Mesendoderm (in vitro differentiated cells): Measurements from ENCODE around the gene SEC14L2.

ENCODE experiments used
- DNase-seq: peaks from one replicate; pipeline ENCODE4 v3.0.0; 2013
- H2AK5ac ChIP-seq: 2 replicates; pipeline ENCODE4 v1.6.1; 2013; ENCODE audit warnings: low read length, inconsistent platforms
- H2BK120ac ChIP-seq: 2 replicates; pipeline ENCODE4 v1.6.1; 2013; ENCODE audit warnings: low read depth, mild to moderate bottlenecking, low read length, moderate library complexity, mixed read lengths
- H2BK15ac ChIP-seq: replicated peaks from 2 replicates; pipeline ENCODE4 v1.6.1; 2013; ENCODE audit warnings: low read depth, mild to moderate bottlenecking, moderate library complexity
- H2BK5ac ChIP-seq: 2 replicates; pipeline ENCODE4 v1.6.1; 2013; ENCODE audit warnings: low read length, inconsistent platforms
- H3K18ac ChIP-seq: 2 replicates; pipeline ENCODE4 v1.6.1; 2013; ENCODE audit warnings: mild to moderate bottlenecking, low read length, mixed read lengths
- H3K23ac ChIP-seq: one replicate; pipeline ENCODE4 v1.6.1; 2013; ENCODE audit warnings: low read length
- H3K27ac ChIP-seq: 2 replicates; pipeline ENCODE4 v1.5.1; 2013; ENCODE audit warnings: low read depth, mild to moderate bottlenecking, inconsistent platforms, low read length, moderate library complexity
- H3K27me3 ChIP-seq: 2 replicates; pipeline ENCODE4 v1.6.1; 2013; ENCODE audit warnings: low read length, control low read depth, mild to moderate bottlenecking, inconsistent platforms; ENCODE audit not compliant: insufficient read depth, poor library complexity
- H3K36me3 ChIP-seq: 2 replicates; pipeline ENCODE4 v1.6.1; 2013; ENCODE audit warnings: low read length, inconsistent platforms; ENCODE audit not compliant: control insufficient read depth, insufficient read depth
- H3K4ac ChIP-seq: one replicate; pipeline ENCODE4 v1.6.1; 2013; ENCODE audit warnings: low read depth, mild to moderate bottlenecking, low read length, moderate library complexity
- H3K4me1 ChIP-seq: 2 replicates; pipeline ENCODE4 v1.6.1; 2013; ENCODE audit warnings: low read depth, low read length, inconsistent platforms; ENCODE audit not compliant: control insufficient read depth
- H3K4me2 ChIP-seq: 2 replicates; pipeline ENCODE4 v1.6.1; 2013; ENCODE audit warnings: low read length
- H3K4me3 ChIP-seq: 2 replicates; pipeline ENCODE4 v1.5.1; 2013; ENCODE audit warnings: mild to moderate bottlenecking, low read length
- H3K56ac ChIP-seq: one replicate; pipeline ENCODE4 v1.6.1; 2013; ENCODE audit warnings: low read length
- H3K79me1 ChIP-seq: 2 replicates; pipeline ENCODE4 v1.6.1; 2013; ENCODE audit warnings: low read length, inconsistent platforms
- H3K79me2 ChIP-seq: 2 replicates; pipeline ENCODE4 v1.6.1; 2013; ENCODE audit warnings: mild to moderate bottlenecking, low read length; ENCODE audit not compliant: control insufficient read depth, insufficient read depth
- H3K9ac ChIP-seq: 2 replicates; pipeline ENCODE4 v1.6.1; 2013; ENCODE audit warnings: low read length, inconsistent platforms
- H4K5ac ChIP-seq: one replicate; pipeline ENCODE4 v1.6.1; 2013; ENCODE audit warnings: low read length
- H4K8ac ChIP-seq: one replicate; pipeline ENCODE4 v1.6.1; 2013; ENCODE audit warnings: low read depth, mild to moderate bottlenecking, control low read depth, low read length, moderate library complexity
- WGBS: extraction: QIAGEN DNeasy Blood & Tissue Kit; methylation state at CpG from one replicate; pipeline ENCODE4 v1.1.7; 2013; ENCODE audit warnings: low lambda C conversion rate, missing lambda C conversion rate; ENCODE audit not compliant: insufficient coverage; ENCODE audit errors: extremely low coverage; 5-methylcytosine and 5-hydroxymethylcytosine counted together

The SEC14L2 gene

GRCh38 chr22:30426388-30427353 is 29.9 kb downstream of the SEC14L2 start:
- Histone ChIP-seq H2BK5ac (no peak overlapping the region), H3K23ac (no peak overlapping the region), H3K36me3 (no peaks in the 10 kb centered on the region), H3K56ac (peak overlapping the region; percentile 95), H3K27ac (no peak overlapping the region), H4K8ac (no peak overlapping the region), H2BK120ac (no peak overlapping the region), H3K4me2 (peak overlapping the region; percentile 23), H3K9ac (peak overlapping the region; percentile 82), H4K5ac (no peak overlapping the region), H2BK15ac (no peak overlapping the region), H2AK5ac (no peak overlapping the region), H3K4me3 (peak overlapping the region; percentile 63), H3K27me3 (no peaks in the 10 kb centered on the region), H3K79me1 (peaks cover 3% of the 10 kb centered on the region), H3K79me2 (no peaks in the 10 kb centered on the region), H3K4me1 (peaks cover 14% of the 10 kb centered on the region), H3K18ac (no peak overlapping the region), H3K4ac (no peak overlapping the region)
- WGBS = no CpG with 5 or more reads among the region's 29 CpGs
- DNase-seq = peak; percentile 93

GRCh38 chr22:30427871-30428270 is 31.1 kb downstream of the SEC14L2 start:
- Histone ChIP-seq H3K4me1 (peaks cover 3% of the 10 kb centered on the region), H4K5ac (no peak overlapping the region), H3K18ac (no peak overlapping the region), H2BK5ac (no peak overlapping the region), H3K4me3 (no peak overlapping the region), H3K9ac (no peak overlapping the region), H3K27me3 (no peaks in the 10 kb centered on the region), H3K79me1 (peaks cover 3% of the 10 kb centered on the region), H3K4me2 (no peak overlapping the region), H2AK5ac (no peak overlapping the region), H3K79me2 (no peaks in the 10 kb centered on the region), H3K56ac (no peak overlapping the region), H4K8ac (no peak overlapping the region), H2BK120ac (no peak overlapping the region), H3K36me3 (no peaks in the 10 kb centered on the region), H3K27ac (no peak overlapping the region), H3K23ac (no peak overlapping the region), H2BK15ac (no peak overlapping the region), H3K4ac (no peak overlapping the region)
- DNase-seq = no peak
- no CpG with 5 or more reads among the region's 1 CpG for WGBS

DNA sequence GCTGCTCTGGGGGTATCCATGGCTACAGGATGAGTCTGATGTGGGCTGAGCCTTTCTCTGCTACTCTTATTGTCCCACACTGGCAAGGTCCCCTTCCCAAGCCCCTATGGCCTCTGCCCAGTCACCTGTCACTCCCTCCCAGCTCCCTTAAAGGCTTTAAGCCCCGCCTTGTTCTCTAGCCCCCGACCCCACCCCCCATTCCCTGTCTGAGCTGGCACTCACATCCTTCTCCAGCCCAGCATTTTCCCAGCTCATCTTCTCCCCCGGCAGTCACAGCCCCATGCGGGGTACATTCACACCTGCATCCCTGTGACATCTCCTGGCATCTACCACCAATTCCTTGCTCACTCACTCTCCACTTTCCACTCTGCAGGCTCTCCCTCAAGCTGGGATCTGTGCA is 33.1 kb downstream of the SEC14L2 start:
- no peak overlapping the region for H2BK15ac ChIP-seq
- H3K36me3 ChIP-seq = no peaks in the 10 kb centered on the region
- H3K4me1 ChIP-seq = peaks cover 1% of the 10 kb centered on the region
- H4K5ac ChIP-seq = no peak overlapping the region
- no peak overlapping the region for H3K9ac ChIP-seq
- H3K4me3 ChIP-seq = no peak overlapping the region
- H3K4ac ChIP-seq = no peak overlapping the region
- peak; percentile 13 for DNase-seq
- no peak overlapping the region for H3K4me2 ChIP-seq
- H2BK5ac ChIP-seq = no peak overlapping the region
- no peaks in the 10 kb centered on the region for H3K27me3 ChIP-seq
- no peak overlapping the region for H2AK5ac ChIP-seq
- H3K79me1 ChIP-seq = peaks cover 3% of the 10 kb centered on the region
- no peak overlapping the region for H3K56ac ChIP-seq
- H3K18ac ChIP-seq = no peak overlapping the region
- H3K27ac ChIP-seq = no peak overlapping the region
- H2BK120ac ChIP-seq = no peak overlapping the region
- H4K8ac ChIP-seq = no peak overlapping the region
- no peak overlapping the region for H3K23ac ChIP-seq
- no CpG with 5 or more reads among the region's 4 CpGs for WGBS
- H3K79me2 ChIP-seq = no peaks in the 10 kb centered on the region

DNA sequence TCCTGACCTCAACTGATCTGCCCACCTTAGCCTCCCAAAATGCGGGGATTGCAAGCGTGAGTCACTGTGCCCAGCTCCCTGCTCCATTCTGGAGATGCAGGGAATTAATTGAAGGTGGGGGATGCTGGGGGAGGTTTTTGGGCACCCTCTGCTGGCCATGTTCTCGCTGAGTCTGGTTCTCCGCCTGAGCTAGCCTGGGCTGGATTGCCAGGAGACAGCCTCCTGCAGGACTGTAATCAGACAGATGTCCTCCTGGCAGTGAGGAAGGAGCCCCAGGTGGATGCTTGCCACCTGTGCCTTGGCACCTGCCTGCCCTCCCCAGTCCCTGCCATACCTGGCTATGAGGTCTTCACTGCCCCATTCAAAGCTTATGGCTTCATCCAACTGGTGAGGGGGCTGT is 34.1 kb downstream of the SEC14L2 start:
- DNase-seq = no peak
- H3K56ac ChIP-seq = no peak overlapping the region
- no CpG with 5 or more reads among the region's 4 CpGs for WGBS

DNA sequence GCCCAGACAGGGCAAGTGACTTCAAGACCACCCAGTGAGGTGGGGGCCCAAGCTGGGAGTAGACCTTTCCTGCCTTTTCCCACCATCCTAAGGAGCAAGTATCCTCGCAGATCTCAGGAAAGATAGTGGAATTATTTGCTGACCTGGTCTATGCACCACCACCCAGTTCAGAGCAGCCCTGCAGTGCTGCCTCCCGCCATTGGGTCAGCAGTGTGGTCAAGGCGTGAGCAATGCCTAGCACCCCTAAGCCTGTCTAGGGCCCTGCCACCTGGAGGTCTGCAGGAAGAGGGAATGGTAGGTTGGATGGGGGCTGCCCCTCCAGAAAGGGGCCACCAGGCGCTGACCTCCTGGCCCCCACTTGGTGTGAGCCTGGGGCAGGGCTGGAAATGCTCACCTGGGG is 35.3 kb downstream of the SEC14L2 start:
- H3K79me2 ChIP-seq = no peaks in the 10 kb centered on the region
- no peak overlapping the region for H3K4me3 ChIP-seq
- no peak overlapping the region for H4K5ac ChIP-seq
- no peak overlapping the region for H3K56ac ChIP-seq
- H3K27ac ChIP-seq = no peak overlapping the region
- H3K79me1 ChIP-seq = no peaks in the 10 kb centered on the region
- no peak overlapping the region for H2AK5ac ChIP-seq
- no CpG with 5 or more reads among the region's 4 CpGs for WGBS
- H2BK120ac ChIP-seq = no peak overlapping the region
- DNase-seq = no peak
- no peaks in the 10 kb centered on the region for H3K36me3 ChIP-seq
- no peak overlapping the region for H3K4ac ChIP-seq
- no peak overlapping the region for H3K4me2 ChIP-seq
- no peak overlapping the region for H2BK5ac ChIP-seq
- no peak overlapping the region for H2BK15ac ChIP-seq
- H3K23ac ChIP-seq = no peak overlapping the region
- H4K8ac ChIP-seq = no peak overlapping the region
- H3K18ac ChIP-seq = no peak overlapping the region
- no peaks in the 10 kb centered on the region for H3K4me1 ChIP-seq
- H3K9ac ChIP-seq = no peak overlapping the region
- H3K27me3 ChIP-seq = no peaks in the 10 kb centered on the region

More for the DNA sequence above, 34.1 kb downstream of the SEC14L2 start:
- Histone ChIP-seq H3K79me2 (no peaks in the 10 kb centered on the region), H4K8ac (no peak overlapping the region), H3K36me3 (no peaks in the 10 kb centered on the region), H2BK5ac (no peak overlapping the region), H3K79me1 (peaks cover 3% of the 10 kb centered on the region), H3K18ac (no peak overlapping the region), H2BK15ac (no peak overlapping the region), H3K4me3 (no peak overlapping the region), H3K4me1 (no peaks in the 10 kb centered on the region), H3K9ac (no peak overlapping the region), H4K5ac (no peak overlapping the region), H3K27me3 (no peaks in the 10 kb centered on the region), H2AK5ac (no peak overlapping the region), H3K4ac (no peak overlapping the region), H2BK120ac (no peak overlapping the region), H3K4me2 (no peak overlapping the region), H3K27ac (no peak overlapping the region), H3K23ac (no peak overlapping the region)
